ENCODE data around the gene JPH2.

DNA sequence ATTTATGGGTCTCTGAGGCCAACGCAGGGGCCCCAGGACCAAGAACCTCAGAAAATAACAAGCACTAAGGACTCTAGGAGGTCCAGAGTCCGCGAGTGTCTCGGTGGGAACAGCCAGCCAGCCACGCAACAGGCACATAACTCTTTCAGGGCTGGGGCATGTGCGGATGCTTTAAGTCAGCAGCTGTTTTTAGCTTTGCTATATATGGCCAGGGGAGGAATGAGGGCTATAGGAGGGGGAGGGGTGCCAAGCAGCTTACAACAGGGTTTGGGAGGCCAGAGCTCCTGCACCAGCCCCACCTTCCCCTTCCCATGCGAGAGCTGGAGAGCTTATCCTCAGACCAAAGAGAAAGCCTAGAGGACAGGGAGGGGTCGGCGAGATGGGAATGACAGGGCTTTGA, 6.2 kb downstream of the JPH2 start:
- TF ChIP-seq, protein P1, sequence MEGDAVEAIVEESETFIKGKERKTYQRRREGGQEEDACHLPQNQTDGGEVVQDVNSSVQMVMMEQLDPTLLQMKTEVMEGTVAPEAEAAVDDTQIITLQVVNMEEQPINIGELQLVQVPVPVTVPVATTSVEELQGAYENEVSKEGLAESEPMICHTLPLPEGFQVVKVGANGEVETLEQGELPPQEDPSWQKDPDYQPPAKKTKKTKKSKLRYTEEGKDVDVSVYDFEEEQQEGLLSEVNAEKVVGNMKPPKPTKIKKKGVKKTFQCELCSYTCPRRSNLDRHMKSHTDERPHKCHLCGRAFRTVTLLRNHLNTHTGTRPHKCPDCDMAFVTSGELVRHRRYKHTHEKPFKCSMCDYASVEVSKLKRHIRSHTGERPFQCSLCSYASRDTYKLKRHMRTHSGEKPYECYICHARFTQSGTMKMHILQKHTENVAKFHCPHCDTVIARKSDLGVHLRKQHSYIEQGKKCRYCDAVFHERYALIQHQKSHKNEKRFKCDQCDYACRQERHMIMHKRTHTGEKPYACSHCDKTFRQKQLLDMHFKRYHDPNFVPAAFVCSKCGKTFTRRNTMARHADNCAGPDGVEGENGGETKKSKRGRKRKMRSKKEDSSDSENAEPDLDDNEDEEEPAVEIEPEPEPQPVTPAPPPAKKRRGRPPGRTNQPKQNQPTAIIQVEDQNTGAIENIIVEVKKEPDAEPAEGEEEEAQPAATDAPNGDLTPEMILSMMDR (IDR thresholded peaks at IDR 0.05) = no peak
- TF ChIP-seq POLR2AphosphoS5 (IDR thresholded peaks at IDR 0.05) = peak; percentile 32
